LNCAP (cell line): ENCODE results near the gene ISYNA1.

ENCODE experiments used
- TF ChIP-seq, protein P1 (sequence below): fragments of 450-650 bp; IDR thresholded peaks from 2 replicates; pipeline ENCODE4 v1.5.1; 2017; ENCODE audit warnings: mild to moderate bottlenecking

ISYNA1 gene

DNA sequence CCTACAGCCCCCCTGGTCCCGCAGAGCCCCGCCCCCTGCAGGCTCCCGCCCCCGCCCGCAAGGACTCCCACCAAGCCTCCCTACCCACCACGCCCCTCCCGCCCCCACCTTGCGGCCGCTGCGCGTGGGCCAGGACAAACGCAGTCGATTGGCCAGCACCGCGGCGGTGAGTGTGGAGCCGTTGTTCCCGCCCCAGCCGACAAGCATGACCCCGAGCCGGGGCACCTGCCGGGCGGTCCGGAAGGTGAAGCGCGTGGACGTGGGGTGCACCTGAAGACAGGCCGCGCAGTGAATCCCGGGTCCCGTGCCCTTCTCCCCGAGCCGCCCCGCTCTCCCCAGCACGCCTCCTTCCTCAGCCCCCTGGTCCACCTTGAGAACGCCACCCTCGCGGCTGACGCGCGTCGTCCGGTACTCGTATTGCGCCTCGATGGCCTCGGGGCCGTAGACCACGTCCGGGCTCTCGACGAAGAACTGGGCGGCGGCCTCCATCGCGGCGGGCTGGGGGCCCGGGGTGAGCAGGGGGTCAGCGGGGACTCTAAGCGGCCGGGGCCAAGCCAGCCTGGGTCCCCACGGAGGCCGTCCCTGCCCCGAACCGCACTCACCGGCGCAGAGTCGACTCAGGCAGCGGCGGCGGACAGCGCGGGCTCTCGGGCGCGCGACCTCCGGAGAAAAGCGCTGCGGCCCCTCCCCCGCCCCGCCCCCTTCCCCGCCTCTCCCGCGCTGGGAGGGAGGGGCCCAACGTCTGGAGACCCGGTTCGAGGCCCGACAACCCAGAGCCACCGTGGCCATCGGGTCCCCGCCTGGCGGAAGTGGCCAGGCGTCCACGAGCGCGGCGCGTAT lies at the start of gene ISYNA1:
Gene ISYNA1 (minus strand): TSS at position 643 of the 840 bp plus-strand sequence. CDS start 154 bp downstream, at position 489.
- TF ChIP-seq, protein P1, sequence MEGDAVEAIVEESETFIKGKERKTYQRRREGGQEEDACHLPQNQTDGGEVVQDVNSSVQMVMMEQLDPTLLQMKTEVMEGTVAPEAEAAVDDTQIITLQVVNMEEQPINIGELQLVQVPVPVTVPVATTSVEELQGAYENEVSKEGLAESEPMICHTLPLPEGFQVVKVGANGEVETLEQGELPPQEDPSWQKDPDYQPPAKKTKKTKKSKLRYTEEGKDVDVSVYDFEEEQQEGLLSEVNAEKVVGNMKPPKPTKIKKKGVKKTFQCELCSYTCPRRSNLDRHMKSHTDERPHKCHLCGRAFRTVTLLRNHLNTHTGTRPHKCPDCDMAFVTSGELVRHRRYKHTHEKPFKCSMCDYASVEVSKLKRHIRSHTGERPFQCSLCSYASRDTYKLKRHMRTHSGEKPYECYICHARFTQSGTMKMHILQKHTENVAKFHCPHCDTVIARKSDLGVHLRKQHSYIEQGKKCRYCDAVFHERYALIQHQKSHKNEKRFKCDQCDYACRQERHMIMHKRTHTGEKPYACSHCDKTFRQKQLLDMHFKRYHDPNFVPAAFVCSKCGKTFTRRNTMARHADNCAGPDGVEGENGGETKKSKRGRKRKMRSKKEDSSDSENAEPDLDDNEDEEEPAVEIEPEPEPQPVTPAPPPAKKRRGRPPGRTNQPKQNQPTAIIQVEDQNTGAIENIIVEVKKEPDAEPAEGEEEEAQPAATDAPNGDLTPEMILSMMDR = no peak

DNA sequence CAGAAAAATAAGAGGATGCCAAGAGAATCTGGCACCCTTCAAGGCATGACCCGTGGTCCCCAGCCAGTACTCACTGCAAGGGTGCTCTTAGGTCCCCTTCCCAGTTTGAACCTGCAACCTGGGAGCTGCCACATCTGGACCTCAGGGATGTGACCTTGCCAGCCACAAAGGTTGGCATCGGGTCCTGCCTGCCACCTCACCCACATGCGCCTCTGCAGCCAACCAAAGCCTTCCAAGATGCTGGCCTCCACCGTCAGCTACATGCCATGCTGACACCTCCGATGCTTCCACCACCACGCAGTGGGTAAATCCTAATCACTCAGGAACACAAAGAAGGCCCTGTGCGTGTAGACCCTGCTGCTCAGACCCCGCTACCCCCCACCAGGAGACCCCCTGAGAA lies 48.8 kb upstream of the ISYNA1 start:
- TF ChIP-seq, protein P1 = no peak

DNA sequence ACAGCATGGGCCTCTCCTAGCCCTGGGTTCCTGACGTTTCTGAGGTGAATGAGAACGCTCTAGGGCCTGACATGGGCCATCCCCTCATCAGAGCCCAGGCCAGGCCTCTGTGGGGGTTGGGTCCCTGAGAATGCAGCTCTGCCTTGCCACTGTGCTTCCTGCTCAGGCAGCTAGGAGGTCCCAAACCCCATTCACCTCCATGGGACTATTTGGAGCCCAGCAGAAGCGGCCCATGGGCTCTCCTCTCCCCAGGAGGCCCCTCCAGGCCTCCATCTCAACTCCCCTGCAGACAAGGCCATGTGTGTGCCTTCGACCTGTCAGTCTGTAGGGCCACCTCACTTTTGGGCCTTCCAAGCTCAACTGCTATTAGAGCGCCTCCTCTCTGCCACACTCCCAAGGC lies 47.1 kb upstream of the ISYNA1 start:
- TF ChIP-seq, protein P1 = no peak

DNA sequence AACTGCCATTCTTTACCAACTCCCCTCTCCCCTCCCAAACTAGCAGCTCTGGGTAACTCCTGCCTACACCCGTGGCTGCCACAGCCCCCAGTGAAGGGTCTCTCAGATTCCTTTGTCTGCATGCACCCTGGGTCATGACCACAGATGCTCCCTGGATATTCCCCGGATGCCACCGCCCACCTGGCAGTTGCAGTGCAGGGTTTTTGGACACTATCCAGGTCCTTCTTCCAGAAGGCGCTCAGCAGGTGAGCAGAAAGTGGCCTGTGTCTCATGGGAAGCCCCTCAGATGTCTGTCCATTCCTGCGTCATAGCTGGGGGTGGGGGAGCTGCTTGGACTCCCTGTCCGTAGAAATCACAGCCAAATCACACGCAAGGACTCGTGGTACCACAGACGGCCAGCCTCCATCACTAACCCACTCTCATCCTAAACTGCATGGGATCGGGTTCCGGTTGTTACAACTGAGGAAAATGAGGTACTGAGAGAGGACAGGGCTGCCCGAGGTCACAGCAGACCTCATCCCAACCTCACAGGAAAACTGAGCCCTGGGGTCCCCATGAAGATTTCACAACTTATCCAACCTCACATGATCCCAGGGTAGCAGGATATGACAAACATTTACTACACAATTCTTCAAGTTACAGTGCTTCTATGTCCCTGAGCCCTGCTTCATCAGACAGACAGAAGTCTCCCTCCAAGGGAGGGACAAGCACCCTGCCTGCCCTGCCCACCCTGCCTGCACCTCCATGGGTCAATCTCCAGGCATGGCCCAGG lies 45.4 kb upstream of the ISYNA1 start:
- TF ChIP-seq, protein P1 = no peak

DNA sequence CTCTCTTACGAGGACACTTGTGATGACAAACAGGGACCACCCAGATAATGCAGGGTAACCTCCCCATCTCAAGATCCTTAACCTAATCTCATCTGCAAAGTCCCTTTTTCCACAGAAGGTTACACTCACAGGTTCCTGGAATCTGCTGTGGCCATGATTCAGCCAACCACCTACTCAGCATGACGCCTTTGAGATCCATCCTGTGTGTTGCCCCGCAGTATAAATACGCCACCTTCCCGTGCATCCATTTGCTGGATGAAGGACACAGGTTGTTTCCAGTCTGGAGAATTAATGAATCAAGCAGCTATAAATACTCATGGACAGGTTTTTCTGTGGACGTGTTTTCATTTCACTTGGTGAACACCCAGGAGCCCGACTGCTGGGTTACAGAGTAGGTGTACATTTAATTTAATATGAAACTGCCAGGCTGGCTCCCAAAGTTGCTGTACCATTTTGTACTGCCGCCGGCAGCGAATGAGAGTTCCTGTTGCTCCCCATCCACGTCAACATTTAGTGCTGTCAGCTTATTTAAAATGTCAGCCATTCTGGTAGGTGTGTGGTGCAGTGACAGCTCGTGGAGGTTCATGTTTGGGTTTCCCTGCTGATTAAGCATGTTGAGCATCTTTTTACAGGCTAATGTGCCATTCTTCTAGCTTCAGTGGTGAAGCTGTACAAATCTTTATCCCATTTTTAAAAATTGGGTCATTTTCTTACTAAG lies 43.7 kb upstream of the ISYNA1 start:
- TF ChIP-seq, protein P1 = no peak

DNA sequence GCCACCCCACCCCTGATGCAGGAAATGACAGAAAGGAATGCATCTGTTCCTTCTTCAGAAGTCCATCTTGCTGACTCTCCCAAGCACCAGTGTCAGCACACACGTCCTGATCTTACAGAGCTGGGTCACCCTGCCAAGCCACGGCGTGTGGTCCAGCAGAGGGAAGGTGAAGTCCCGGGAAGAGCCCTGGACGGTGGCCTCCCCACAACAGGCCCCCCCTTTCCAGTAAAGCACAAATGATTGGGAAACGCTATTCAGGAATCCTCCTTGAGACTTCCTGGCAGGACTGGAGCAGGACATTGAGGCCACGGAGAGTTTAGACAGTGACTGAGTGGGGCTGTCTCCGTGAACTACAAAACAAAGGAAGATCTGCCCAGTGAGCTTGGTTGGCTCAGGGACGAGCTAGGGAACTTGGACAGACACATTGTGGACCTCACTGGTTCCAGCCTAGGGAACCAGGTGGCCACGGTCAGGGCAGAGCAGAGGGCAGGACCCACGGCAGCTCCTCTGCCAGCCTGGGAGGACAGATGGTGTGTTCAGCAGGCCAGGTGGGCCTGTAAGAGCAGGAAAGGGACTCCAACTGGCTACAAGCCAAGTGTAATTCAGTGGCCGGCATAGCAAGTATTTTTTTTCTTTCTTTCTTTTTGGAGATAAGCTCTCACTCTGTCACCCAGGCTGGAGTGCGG lies 42.2 kb upstream of the ISYNA1 start:
- TF ChIP-seq, protein P1 = no peak
